ENCODE measurements around the gene ABCD3.

ABCD3 gene

GRCh38 chr1:94481473-94481933, 63.3 kb downstream of the ABCD3 start:
- Histone ChIP-seq H3K4me2 (no peak overlapping the region), H3K27me3 (ENCODE audit: insufficient read depth, low read depth) (no peaks in the 10 kb centered on the region), H3K9ac (no peak overlapping the region), H2AFZ (ENCODE audit: low read depth) (no peak overlapping the region), H3K79me2 (ENCODE audit: insufficient read depth, low read depth) (no peaks in the 10 kb centered on the region), H3K4me3 (IDR thresholded peaks at IDR 0.05; ENCODE audit: insufficient read depth, low read depth, low read length) (no peak overlapping the region), H3K36me3 (ENCODE audit: insufficient read depth) (no peaks in the 10 kb centered on the region), H4K20me1 (ENCODE audit: insufficient read depth) (no peaks in the 10 kb centered on the region), H3K27ac (no peak overlapping the region), H3K4me1 (ENCODE audit: low read depth, poor library complexity, severe bottlenecking) (no peaks in the 10 kb centered on the region)
- peak; percentile 70; the same call in 1 of the 2 replicates for TF ChIP-seq CTCF (conservative IDR thresholded peaks at IDR 0.05; ENCODE audit: low read depth, low read length)

GRCh38 chr1:94486990-94487389, 68.8 kb downstream of the ABCD3 start:
- TF ChIP-seq CTCF (conservative IDR thresholded peaks at IDR 0.05; ENCODE audit: low read depth, low read length), result no peak
- no peak overlapping the region for H3K27ac ChIP-seq
- H3K4me2 ChIP-seq, result no peak overlapping the region
- no peaks in the 10 kb centered on the region for H3K27me3 ChIP-seq (ENCODE audit: insufficient read depth, low read depth)
- no peaks in the 10 kb centered on the region for H4K20me1 ChIP-seq (ENCODE audit: insufficient read depth)
- no peaks in the 10 kb centered on the region for H3K36me3 ChIP-seq (ENCODE audit: insufficient read depth)
- H2AFZ ChIP-seq (ENCODE audit: low read depth), result no peak overlapping the region
- H3K79me2 ChIP-seq (ENCODE audit: insufficient read depth, low read depth), result no peaks in the 10 kb centered on the region
- no peak overlapping the region for H3K9ac ChIP-seq
- H3K4me3 ChIP-seq (IDR thresholded peaks at IDR 0.05; ENCODE audit: insufficient read depth, low read depth, low read length), result no peak overlapping the region
- no peaks in the 10 kb centered on the region for H3K4me1 ChIP-seq (ENCODE audit: low read depth, poor library complexity, severe bottlenecking)

- Histone ChIP-seq H4K20me1 (ENCODE audit: insufficient read depth) (no peaks in the 10 kb centered on the region), H2AFZ (ENCODE audit: low read depth) (no peak overlapping the region), H3K4me3 (IDR thresholded peaks at IDR 0.05; ENCODE audit: insufficient read depth, low read depth, low read length) (no peak overlapping the region), H3K36me3 (ENCODE audit: insufficient read depth) (no peaks in the 10 kb centered on the region), H3K27ac (no peak overlapping the region), H3K27me3 (ENCODE audit: insufficient read depth, low read depth) (no peaks in the 10 kb centered on the region), H3K79me2 (ENCODE audit: insufficient read depth, low read depth) (no peaks in the 10 kb centered on the region), H3K4me1 (ENCODE audit: low read depth, poor library complexity, severe bottlenecking) (no peaks in the 10 kb centered on the region), H3K4me2 (no peak overlapping the region), H3K9ac (no peak overlapping the region)
- no peak for TF ChIP-seq CTCF (conservative IDR thresholded peaks at IDR 0.05; ENCODE audit: low read depth, low read length)
These were observed 72.4 kb downstream of the ABCD3 start for GRCh38 chr1:94490556-94490955.

GRCh38 chr1:94496076-94496755, 78.0 kb downstream of the ABCD3 start:
- Histone ChIP-seq H3K4me3 (IDR thresholded peaks at IDR 0.05; ENCODE audit: insufficient read depth, low read depth, low read length) (no peak overlapping the region), H3K36me3 (ENCODE audit: insufficient read depth) (no peaks in the 10 kb centered on the region), H3K4me1 (ENCODE audit: low read depth, poor library complexity, severe bottlenecking) (no peaks in the 10 kb centered on the region), H3K27ac (no peak overlapping the region), H2AFZ (ENCODE audit: low read depth) (no peak overlapping the region), H3K27me3 (ENCODE audit: insufficient read depth, low read depth) (no peaks in the 10 kb centered on the region), H3K4me2 (no peak overlapping the region), H4K20me1 (ENCODE audit: insufficient read depth) (no peaks in the 10 kb centered on the region), H3K79me2 (ENCODE audit: insufficient read depth, low read depth) (no peaks in the 10 kb centered on the region), H3K9ac (no peak overlapping the region)
- TF ChIP-seq CTCF (conservative IDR thresholded peaks at IDR 0.05; ENCODE audit: low read depth, low read length), result no peak

All from KMS-11 (cell line).